ENCODE results near the gene TEAD4.

Gene TEAD4

DNA sequence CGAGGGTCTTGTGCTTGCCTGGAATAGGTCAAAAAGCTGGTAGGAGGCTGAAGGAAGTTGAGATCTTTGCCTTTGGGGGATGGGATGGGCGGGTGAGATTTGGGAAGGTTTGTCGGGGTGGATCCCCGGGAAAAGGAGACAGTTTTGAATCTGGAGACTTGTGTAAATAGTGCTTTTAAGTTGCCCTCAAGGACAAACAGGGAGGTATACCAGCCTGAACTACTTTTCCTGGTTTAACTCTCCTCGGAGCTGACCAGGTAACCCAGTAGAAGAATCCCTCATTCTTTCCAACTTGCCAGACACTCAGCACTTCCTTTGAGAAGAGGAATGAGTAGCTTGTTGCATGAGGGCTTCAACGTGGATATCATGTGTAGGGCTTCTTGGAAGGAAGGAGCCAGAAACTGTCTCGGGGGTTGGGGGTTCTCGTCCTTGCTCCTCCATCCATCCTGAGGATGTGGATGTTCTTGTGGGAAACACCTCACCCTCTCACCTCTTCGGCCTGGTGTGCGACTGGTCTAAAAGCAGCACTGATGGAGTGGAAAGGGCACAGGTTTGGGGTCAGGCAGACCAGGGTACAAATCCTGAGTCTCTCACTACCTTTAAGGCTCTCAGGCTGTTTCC is 1.9 kb downstream of the TEAD4 start:
- no peak for FAIRE-seq

DNA sequence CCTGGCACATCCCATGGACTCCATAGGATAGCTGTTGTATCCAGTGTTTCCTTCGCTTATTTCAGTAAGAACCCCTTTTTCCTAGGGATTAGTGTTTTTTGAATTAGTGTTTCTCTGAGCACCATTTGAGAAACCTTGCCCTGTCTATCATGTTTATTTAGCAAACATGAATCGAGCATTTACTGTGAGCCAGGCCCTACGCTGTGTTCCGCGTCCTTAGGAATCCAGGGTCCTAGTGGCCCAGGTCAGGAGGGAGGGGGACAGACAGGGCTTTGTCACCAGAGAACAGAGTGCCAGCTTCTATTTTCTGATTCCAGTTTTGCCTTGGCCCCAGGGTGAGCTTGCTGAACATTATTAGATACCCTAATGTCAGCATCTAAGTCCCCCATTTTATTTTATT is 2.5 kb downstream of the TEAD4 start:
- FAIRE-seq: no peak

DNA sequence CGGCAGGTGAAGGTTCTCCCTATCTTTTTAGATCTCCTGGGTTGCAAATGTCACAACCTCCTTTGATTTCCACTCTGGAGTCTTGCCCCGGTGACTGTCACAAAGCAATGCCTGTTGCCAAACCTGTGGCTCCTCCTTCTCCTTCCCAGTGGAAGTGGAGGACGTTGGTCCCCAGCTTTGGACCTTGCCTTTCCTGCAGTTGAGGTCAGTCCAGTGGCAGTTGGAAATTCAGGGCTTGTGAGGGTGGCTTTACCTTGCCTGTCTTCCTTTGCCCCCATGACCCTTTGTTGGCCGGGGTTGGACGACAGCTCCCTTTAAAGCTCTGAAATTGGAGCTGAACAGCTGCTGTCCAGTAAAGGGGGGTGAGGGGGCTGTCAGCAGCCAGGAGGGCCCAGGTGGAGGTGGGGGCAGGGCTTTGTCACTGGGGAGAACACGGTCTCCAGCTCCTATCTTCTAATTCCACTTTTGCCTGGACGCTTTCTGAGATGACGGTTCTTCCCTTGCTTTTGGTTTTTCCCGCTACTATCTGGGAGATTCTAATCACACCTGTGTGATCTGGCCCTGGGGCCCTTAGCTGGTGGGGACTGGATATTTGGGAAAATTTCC is 4.1 kb downstream of the TEAD4 start:
- FAIRE-seq: no peak

DNA sequence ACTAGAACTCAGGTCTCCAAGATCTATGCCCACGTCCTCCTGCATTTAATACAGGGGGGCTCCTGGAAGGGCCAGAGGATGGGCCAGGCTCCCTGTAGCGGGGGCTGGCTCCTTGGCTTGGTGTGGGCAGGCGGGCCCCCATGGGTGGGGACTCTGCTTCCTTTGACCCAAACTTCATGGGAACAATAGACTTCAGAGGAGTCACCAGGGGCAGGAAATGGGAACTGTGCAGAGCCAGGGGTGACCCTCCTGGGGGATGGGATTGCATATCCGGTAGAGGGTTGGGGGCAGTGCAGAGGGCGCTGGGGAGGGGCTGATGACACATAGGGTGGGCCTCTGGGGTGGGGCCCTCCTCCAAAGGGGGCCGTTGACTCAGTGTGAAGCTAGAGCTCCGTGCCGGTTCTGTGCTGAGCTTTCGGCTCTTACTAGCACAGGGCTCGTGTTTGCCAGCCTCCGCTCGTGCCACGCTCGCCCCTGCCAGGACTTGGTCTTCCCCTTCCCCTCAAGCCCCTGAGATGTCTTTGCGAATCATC is 4.6 kb downstream of the TEAD4 start:
- FAIRE-seq: no peak

DNA sequence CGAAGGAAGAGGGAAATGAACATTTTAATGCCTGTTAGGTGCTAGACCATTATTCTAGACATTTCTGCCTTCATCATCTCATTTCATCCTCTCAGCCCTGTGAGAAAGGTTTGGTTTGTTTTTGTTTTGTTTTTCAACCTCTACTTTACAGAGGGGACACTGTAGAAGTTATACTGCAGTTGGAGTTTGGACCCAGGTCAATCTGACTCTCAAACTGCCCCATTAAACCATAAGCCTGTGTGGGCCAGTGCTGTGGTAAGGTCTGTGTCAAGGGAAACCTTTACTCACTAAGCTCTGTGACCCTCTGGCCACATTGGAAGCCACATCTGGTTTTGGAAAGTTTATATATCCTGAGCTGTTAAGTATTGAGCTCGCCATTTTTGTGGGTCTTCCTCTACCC is 8.5 kb downstream of the TEAD4 start:
- no peak for FAIRE-seq

DNA sequence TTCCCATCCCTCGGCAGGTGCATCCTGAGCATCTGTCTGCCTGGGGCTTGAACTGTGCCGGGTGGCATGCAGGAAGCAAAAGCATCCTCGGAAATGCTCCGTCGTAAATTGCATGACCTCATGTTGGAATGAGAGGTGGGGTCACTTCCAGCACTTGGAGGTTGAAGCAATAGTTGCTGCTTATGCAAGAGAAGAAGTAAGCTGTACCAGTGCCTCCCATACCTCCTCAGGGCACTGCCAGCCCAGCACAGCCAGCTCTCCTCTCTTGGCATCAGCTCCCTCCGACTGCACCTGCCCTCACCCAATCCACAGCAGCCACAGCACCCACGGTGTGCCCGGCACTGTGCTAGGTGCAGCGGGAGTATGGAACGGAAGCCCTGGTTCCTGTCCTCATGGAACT is 11.5 kb downstream of the TEAD4 start:
- FAIRE-seq: no peak

DNA sequence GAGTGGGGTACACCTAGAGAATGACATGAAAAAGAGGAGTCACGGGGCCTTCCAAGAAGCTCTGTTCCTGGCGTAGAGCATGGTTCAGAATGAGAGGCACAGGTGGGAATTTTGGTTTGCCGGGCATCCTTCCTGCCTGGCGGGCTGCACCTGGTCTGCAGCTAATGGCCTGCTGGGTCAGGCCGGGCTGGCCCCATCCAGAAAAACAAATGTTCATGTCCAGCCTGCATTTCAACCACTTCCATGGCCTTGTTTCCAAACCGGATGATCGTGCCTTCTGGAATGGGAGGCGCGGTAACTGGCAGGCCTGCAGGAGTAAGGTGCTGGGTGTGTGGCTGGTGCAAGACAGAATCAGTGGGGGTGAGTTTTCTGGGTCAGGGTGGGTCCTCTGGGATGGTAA is 14.4 kb downstream of the TEAD4 start:
- FAIRE-seq: no peak

DNA sequence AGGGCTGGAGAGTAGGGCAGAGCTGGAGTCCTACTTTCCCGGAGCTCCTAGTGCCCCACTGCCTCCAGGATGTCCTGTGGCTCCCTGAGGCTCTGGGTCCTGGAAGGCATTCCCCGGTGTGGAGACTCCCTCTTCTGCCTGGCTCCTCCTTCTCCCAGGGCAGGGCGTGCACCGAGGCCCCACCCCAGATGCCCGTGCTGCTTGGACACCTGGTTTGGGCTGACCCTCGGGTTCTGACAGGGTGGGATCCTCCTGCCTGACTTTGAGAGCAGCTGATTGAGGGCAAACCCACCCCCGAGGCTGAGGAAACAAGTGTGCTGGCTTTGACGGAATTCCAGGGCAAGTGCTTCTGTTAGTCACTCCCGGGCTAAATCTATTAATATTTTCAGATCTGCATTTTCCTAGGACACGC is 15.4 kb downstream of the TEAD4 start:
- FAIRE-seq: no peak

DNA sequence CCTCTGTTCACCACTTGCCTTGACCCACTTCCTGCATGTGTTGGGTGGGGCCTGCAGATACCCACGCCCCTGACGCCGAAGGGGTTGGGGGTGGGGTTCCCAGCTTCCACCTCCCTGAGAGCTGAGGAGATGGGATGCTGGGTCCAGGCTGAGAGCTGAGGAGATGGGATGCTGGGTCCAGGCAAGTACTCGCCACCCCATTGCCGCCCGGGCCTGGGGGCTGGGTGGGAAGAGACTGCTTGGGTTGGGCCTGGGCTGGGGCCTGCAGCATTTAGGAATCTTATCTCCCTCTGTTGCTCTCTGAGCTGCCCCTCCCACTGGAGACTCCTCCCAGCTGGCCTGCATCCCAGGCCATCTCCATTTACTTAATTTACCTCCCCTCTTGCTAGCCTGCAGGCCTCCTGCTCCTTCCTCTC is 17.4 kb downstream of the TEAD4 start:
- no peak for FAIRE-seq

DNA sequence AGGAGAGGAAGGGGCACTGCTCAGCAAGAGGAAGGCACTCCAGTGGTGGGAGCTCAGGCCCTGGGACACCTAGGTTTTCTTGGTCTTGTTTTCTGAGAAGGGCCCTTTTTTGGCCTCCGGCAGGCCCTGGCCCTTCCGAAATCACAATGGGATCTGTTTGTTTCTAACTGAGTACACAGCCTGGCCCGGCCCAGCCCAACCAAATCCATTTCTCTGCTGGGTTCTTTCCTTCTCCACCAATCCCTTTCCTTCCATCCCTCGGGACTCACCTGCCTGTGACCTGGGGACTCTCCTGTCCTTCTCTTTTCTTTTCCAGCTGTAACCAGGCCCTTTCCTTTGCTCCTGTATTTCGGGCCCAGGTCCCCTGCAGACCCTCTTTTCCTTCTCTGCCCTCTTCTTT is 18.6 kb downstream of the TEAD4 start:
- FAIRE-seq: no peak

DNA sequence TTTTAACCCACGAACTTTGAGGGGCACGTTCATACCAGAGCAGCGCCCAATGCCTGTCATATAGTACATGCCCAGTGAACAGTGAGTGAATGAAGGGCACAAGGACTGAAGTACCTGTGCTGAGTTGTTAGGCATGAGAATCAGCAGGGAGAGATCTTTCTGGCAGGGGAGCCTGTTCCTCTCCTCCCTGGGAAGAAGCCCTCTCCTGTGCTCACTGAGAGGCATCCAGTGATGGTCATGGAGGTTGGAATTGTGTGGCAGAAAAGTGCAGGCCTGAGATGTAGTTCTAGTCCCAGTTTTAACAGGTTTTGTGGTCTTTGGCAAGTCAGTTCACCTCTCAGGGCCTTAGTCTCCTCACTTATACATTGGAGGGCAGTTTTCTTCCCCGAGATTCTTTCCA is 20.6 kb downstream of the TEAD4 start:
- FAIRE-seq: no peak

DNA sequence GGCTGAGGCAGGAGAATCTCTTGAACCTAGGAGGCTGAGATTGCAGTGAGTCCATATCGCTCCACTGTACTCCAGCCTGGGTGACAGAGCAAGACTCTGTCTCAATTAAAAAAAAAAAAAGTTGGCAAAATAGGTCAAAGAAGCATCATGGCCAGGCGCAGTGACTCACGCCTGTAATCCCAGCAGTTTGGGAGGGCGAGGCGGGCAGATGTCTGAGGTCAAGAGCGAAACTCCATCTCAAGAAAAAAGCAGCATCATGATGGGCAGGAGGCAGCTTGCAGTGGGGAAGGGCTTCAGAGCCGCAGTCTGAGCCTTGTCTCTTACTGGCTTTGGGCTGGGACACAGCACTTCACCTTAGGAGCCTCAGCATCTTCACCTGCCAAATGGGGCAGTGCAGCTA is 21.4 kb downstream of the TEAD4 start:
- FAIRE-seq: no peak

DNA sequence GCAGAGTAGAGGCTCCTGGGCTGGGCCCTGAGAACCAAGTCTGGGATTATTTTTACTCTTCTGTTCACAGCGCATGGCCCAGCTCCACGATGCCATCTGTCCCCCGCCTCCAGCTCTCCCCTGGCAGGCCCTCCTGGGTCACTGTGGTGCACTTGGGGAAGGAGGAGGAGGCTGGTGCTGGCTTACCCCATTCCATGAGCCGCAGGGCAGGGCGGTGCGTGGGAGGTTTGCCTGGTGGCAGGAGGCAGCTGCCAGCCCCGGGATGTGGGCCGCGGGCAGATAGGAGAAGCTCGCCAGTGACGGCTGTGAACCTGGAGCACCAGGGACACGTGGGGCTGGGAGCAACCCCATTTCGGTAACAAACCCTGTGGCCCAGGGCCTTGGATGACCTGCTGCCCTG is 23.2 kb downstream of the TEAD4 start:
- no peak for FAIRE-seq

DNA sequence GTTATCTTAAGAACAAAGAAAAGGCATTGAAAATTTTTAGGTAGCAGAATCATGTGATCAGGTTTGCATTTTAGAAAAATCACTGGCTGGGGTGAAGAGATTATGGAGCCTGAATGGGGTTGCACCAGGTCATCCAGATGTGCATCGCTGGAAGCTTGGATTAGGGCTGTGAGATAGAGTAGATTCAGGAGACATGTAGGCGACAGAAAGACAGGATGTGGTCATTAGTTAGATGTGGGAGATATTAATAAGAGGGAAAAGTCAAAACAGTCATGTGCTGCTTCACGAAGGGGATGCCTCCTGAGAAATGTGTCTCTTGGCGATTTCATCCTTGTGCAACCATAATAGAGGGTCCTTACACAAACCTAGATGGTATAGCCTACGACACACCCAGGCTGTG is 25.1 kb downstream of the TEAD4 start:
- FAIRE-seq: no peak

DNA sequence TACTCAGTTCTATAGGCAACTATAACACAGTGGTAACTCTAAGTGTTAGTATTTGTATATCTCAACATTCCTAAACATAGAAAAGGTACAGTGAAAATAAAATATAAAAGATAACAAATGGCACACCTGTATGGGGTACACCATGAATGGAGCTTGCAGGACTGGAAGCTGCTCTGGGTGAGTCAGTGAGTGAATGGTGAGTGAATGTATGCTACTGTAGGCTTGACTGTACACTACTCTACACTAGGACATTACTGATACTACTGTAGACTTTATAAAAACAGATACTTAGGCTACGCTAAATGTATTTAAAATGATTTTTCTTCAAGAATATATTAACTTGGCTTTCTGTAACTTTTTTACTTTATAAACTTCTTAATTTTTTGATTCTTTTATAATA is 25.5 kb downstream of the TEAD4 start:
- no peak for FAIRE-seq

DNA sequence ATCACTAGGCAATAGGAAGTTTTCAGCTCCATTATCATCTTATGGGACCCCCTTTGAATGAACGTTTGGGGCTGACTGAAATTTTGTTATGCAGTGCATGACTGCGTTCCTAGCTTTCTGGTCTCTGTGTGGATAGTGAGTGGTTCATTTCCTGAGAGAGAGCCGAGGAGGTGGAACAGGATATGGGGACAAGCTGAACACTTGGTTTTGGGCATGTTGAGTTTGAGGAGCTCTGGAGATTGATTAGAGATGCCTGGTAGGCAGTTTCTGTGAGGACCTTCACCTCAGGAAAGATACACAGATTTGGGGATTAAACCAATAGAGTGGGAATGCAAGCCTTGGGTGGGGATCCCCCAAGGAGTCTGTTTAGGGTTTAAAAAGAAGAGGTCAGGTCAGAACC is 27.7 kb downstream of the TEAD4 start:
- no peak for FAIRE-seq

DNA sequence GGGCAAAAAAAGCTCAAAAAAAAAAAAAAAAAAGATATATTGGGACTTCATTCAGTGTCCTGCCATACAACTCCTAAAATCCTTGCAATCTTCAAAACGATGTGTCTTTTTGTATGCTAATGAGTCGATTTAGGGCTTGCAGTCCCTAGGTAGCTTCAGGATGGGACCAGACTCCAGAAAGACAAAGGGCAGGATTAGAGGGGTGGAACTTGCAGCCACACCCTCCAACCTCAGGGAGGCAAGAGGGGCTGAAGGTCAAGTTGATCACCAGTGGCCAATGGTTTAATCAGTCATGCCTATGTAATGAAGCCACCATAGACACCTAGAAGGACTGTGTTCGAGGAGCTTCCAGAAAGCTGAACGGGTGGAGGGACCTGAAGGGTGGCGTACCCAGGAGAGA is 29.3 kb downstream of the TEAD4 start:
- no peak for FAIRE-seq

DNA sequence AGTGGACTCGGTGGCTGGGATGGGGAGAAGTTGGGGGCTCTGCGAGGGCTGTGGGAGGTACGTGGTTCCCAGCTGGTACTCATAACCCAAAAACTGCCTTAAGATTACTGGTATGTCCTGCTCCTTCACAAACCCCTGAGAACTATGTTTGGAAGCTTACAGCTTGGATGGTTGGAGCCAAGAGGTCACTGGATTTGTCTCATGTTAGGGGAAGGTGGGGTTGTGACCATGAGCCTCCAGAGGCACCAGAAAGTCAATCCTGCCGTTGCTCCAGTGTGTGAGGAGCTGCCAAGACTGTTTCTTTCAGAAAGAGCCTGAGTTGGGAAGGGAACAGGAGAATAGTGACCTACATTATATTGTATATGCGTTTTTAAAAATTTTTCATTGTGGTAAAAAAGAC is 33.5 kb downstream of the TEAD4 start:
- FAIRE-seq: no peak

DNA sequence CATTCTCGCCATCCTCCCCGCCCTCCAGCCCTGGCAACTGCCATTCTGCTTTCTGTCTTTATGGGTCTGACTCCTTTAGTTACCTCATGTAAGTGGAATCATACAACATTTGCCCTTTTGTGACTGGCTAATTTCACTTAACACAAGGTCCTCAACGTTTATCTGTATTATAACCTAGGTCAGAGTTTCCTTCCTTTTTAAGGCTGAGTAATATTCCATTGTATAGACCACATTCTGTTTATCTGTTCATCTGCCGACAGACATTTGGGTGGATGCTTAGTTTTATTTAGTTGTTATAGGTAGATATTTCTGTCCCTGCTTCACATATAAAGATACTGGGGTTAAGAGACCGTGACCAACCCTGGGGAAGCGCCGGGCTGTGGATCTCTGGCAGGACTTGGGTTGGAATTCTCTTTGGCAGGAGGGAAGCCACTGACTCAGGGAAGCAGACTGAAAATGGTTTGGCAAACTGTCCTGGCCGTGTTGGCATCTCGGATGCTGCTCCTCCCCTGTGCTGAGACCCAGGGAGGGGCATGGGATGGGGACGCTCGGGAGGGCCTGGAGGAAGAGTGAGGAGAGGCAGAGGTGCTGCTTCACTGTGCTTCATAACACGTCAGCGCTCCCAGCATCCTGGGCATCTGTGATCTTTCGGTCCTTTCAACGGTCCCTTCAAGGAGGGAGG is 38.9 kb downstream of the TEAD4 start:
- no peak for FAIRE-seq

DNA sequence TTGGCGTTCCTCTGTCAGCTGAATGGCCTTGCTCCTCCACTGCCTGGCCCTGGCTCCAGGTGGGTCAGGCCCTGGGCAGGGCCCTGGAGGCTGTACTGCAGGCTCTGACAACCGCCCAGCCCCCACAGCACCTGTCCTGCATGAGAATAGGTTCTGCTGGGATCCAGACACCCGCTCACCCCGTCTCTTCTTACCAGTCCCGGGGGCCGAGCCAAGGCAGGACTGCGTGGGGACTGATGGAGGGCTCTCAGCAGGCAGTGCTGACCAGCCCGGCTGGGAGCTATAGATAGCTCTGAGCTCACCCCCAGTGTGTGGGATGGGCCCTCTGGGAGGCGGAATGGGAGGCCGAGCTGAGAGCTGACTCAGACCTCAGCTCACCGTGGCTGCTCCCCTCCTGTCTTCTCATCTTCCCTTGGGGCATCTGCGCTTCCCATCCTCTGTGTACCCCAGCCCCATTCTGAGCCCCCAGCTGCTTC is 39.6 kb downstream of the TEAD4 start:
- no peak for FAIRE-seq

DNA sequence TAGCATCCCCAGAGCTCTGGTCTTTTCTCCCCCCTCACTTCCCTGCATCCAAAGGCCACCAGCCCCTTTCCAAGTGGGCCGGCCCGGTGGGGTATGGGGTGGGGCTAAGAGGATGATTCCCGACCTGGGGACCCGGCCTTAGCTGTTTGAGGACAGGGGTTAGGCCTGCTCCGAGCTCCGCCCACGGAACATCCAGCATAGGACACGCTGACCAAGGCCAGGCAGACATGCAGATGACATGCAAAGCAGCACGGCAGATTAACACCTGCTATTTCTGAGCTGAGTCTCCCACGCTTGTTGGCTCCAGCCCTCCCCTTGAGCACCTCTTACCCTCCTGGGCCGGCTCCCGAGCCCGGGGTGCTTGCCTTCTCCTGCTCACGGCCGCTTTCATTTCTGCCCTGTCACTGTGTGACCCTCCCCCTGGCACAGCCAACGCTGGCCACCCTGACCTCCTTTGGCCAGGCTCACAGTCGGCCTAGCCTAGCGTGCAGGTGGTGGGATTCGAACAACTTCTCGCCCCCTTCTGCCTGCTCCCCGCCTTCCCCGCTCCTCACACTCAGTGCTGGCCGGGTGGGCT is 40.2 kb downstream of the TEAD4 start:
- no peak for FAIRE-seq

DNA sequence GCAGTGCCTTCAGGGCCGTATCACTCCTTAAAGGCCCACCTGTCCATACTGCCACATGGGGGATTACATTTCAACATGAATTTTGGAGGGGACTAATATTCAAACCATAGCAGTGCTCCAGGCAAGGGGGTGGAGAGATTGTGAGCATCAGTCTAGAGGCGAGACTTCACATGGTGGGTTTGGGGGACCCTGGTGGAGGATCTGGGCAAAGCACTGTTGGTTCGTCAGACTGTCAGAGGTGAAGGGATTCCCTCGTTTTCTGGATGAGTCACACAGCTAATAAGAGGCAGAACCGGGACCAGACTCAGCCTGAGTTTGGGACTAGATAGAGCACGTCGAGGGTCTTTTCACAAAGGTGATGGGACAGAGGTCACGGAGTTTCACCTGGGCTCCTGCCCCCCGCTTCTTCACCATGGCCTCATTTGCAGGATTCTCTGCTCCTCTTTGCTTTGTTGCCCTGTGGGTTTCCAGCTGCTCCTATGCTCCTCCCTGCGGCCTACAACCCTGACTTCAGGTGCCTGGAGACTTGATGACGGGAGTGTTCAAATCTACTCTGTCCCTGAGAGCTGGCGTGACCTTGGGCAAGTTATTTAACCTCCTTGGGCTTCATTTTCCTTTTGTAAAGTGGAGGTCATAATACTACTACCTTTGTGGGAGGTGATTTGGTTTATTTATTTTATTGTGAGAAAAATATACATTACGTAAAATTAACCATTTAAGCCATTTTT is 41.5 kb downstream of the TEAD4 start:
- no peak for FAIRE-seq

DNA sequence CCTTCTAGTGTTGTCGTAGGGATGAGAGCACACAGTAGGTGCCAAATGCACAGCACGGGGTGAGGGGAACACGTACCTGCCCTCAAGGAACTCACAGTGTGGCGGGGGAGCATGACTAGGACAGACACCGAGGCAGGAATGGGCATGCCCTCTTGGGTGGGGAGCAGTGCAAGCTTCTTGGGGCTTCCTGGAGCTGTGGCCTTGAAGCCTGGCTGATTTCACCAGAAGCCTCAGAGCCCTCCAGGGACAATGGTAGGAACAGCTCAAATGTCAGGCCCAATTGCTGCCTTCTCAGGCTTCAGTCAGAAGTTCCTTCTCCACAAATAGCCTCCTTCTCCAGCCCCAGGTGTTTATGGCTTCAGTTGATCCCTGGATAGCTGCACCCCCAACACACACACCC is 43.4 kb downstream of the TEAD4 start:
- no peak for FAIRE-seq
